ENCODE results near the gene RND2. TPM values are rescaled to one million over a fixed set of nuclear protein-coding genes. Genes with fewer than 3 reads are reported as not detected.

The RND2 gene
- total and polyA plus RNA-seq, 2 of the 13 experiments (the other 11 are each of a cell fraction or from before 2014, with no cell fraction given) = 0.05 to 0.11 TPM

GRCh38 chr17:42997984-42998938 lies 26.8 kb upstream of the RND2 start, which contains the start of gene RPL27 (continued):
- TF ChIP-seq ZBTB34 (CRISPR knock-in tag; IDR thresholded peaks at IDR 0.05) (peak; percentile 89; the same call in 1 of the 2 replicates), NCOR1 (IDR thresholded peaks at IDR 0.05; ENCODE audit: borderline replicate concordance, low read length) (peak; percentile 86; the same call in 1 of the 2 replicates), PRDM10 (CRISPR knock-in tag; IDR thresholded peaks at IDR 0.05; ENCODE audit: low read depth) (peak; percentile 83), EED (CRISPR knock-in tag; IDR thresholded peaks at IDR 0.05) (peak; percentile 99), HNF1B (CRISPR knock-in tag; IDR thresholded peaks at IDR 0.05) (peak; percentile 100), ZNF713 (CRISPR knock-in tag; IDR thresholded peaks at IDR 0.05) (peak; percentile 69; the same call in 1 of the 2 replicates), ZKSCAN1 (IDR thresholded peaks at IDR 0.05; ENCODE audit: low read length) (peak; percentile 95), KDM3A (CRISPR knock-in tag; IDR thresholded peaks at IDR 0.05; ENCODE audit: low read depth) (peak; percentile 98), ZNF292 (CRISPR knock-in tag; IDR thresholded peaks at IDR 0.05; ENCODE audit: borderline replicate concordance, low read depth) (peak; percentile 66; the same call in 1 of the 2 replicates), HOMEZ (CRISPR knock-in tag; IDR thresholded peaks at IDR 0.05; ENCODE audit: low read depth) (peak; percentile 96), ARID5B (CRISPR knock-in tag; IDR thresholded peaks at IDR 0.05) (peak; percentile 87), ZSCAN29 (CRISPR knock-in tag; conservative IDR thresholded peaks at IDR 0.05) (peak; percentile 99), MED8 (CRISPR knock-in tag; IDR thresholded peaks at IDR 0.05; ENCODE audit: insufficient replicate concordance) (peak; percentile 62), ZFP62 (CRISPR knock-in tag; IDR thresholded peaks at IDR 0.05) (no peak), FOXC1 (CRISPR knock-in tag; IDR thresholded peaks at IDR 0.05; ENCODE audit: borderline replicate concordance) (peak; percentile 82)

Data from HepG2 (cell line).